ENCODE results near the gene COMTD1. TPM values are rescaled to one million over a fixed set of nuclear protein-coding genes. Genes with fewer than 3 reads are reported as not detected.

Gene COMTD1
- total and polyA plus RNA-seq, 2 of the 13 experiments (the other 11 are each of a cell fraction or from before 2014, with no cell fraction given): 11.8 to 18.4 TPM

DNA sequence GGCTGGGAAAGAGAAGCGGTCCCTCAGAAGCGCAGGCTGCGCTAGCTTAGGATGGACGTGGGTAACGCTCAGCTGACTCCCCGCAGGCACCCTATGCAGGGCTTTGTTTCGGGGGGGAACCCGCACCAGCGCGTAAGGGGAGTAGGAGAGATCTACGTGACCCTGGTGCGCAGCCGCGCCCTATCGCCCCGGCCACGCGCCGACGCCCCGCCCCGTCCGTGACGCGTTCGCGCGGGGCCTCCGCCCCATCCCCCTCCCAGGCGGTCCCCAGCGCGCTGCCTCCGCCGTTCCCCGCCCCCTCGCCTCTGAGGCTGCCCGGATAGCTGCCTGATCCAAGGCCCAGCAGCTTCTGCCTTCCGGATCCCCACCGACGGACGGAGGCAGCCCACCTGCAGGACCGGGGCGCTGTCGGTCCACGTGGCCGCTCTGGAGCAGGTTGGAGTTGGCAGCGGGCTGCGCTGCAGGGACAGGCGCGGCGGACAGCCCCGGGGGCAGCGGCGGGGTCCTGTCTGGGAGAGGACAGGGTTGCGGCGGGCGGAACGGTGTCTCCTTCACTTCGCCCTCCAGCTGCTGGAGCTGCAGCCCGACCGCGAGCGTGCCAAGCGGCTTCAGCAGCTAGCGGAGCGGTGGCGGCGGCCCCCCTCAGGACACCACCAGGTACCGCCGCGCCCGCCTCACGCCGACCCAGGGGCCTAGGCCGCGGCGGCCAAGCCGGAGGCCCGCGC is 25.3 kb downstream of the COMTD1 start, which contains the start of gene VDAC2 (continued):
- TF ChIP-seq, protein P1, sequence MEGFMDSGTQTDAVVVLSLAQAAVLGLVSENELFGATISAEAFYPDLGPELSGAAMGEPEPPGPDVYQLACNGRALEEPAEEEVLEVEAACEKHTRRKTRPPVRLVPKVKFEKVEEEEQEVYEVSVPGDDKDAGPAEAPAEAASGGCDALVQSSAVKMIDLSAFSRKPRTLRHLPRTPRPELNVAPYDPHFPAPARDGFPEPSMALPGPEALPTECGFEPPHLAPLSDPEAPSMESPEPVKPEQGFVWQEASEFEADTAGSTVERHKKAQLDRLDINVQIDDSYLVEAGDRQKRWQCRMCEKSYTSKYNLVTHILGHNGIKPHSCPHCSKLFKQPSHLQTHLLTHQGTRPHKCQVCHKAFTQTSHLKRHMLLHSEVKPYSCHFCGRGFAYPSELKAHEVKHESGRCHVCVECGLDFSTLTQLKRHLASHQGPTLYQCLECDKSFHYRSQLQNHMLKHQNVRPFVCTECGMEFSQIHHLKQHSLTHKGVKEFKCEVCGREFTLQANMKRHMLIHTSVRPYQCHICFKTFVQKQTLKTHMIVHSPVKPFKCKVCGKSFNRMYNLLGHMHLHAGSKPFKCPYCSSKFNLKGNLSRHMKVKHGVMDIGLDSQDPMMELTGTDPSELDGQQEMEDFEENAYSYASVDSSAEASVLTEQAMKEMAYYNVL (CRISPR knock-in tag; IDR thresholded peaks at IDR 0.05; ENCODE audit: borderline replicate concordance): no peak; the same call in 1 of the 2 replicates
- TF ChIP-seq SNAPC2 (CRISPR knock-in tag; IDR thresholded peaks at IDR 0.05) (peak; percentile 59; the same call in 1 of the 2 replicates), JARID2 (CRISPR knock-in tag; IDR thresholded peaks at IDR 0.05; ENCODE audit: insufficient replicate concordance) (peak; percentile 61), FOSL2 (CRISPR knock-in tag; IDR thresholded peaks at IDR 0.05) (peak; percentile 44), CEBPG (CRISPR knock-in tag; IDR thresholded peaks at IDR 0.05) (no peak), ZNF747 (CRISPR knock-in tag; IDR thresholded peaks at IDR 0.05; ENCODE audit: borderline replicate concordance) (peak; percentile 58; the same call in 1 of the 2 replicates), BCL6 (CRISPR knock-in tag; IDR thresholded peaks at IDR 0.05) (peak; percentile 51), NFRKB (IDR thresholded peaks at IDR 0.05) (no peak), TARDBP (CRISPR knock-in tag; IDR thresholded peaks at IDR 0.05) (peak; percentile 95), RCOR2 (CRISPR knock-in tag; IDR thresholded peaks at IDR 0.05) (no peak), ZNF460 (CRISPR knock-in tag; IDR thresholded peaks at IDR 0.05; ENCODE audit: borderline replicate concordance) (no peak), ZNF841 (CRISPR knock-in tag; IDR thresholded peaks at IDR 0.05; ENCODE audit: borderline replicate concordance) (no peak), IRF2 (CRISPR knock-in tag; IDR thresholded peaks at IDR 0.05) (peak; percentile 92), ETV6 (CRISPR knock-in tag; conservative IDR thresholded peaks at IDR 0.05) (peak; percentile 89), TOE1 (CRISPR knock-in tag; IDR thresholded peaks at IDR 0.05) (no peak), MIER3 (CRISPR knock-in tag; IDR thresholded peaks at IDR 0.05; ENCODE audit: borderline replicate concordance) (peak; percentile 58; the same call in 1 of the 2 replicates), GATA4 (IDR thresholded peaks at IDR 0.05; ENCODE audit: borderline replicate concordance, low read depth) (no peak), ZNF670 (CRISPR knock-in tag; IDR thresholded peaks at IDR 0.05; ENCODE audit: borderline replicate concordance) (0 out of 2 replicates have a peak, but pooled peaks have one; percentile 52)
- TF ChIP-seq, protein P2, sequence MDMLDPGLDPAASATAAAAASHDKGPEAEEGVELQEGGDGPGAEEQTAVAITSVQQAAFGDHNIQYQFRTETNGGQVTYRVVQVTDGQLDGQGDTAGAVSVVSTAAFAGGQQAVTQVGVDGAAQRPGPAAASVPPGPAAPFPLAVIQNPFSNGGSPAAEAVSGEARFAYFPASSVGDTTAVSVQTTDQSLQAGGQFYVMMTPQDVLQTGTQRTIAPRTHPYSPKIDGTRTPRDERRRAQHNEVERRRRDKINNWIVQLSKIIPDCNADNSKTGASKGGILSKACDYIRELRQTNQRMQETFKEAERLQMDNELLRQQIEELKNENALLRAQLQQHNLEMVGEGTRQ (IDR thresholded peaks at IDR 0.05; ENCODE audit: low read depth, low read length): no peak
- TF ChIP-seq, protein P2 (CRISPR knock-in tag; IDR thresholded peaks at IDR 0.05; ENCODE audit: borderline replicate concordance): no peak; the same call in 1 of the 2 replicates
- TF ChIP-seq, protein P3, sequence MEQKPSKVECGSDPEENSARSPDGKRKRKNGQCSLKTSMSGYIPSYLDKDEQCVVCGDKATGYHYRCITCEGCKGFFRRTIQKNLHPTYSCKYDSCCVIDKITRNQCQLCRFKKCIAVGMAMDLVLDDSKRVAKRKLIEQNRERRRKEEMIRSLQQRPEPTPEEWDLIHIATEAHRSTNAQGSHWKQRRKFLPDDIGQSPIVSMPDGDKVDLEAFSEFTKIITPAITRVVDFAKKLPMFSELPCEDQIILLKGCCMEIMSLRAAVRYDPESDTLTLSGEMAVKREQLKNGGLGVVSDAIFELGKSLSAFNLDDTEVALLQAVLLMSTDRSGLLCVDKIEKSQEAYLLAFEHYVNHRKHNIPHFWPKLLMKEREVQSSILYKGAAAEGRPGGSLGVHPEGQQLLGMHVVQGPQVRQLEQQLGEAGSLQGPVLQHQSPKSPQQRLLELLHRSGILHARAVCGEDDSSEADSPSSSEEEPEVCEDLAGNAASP (CRISPR knock-in tag; IDR thresholded peaks at IDR 0.05; ENCODE audit: borderline replicate concordance): peak; percentile 21; the same call in 1 of the 2 replicates
- TF ChIP-seq, protein P4, sequence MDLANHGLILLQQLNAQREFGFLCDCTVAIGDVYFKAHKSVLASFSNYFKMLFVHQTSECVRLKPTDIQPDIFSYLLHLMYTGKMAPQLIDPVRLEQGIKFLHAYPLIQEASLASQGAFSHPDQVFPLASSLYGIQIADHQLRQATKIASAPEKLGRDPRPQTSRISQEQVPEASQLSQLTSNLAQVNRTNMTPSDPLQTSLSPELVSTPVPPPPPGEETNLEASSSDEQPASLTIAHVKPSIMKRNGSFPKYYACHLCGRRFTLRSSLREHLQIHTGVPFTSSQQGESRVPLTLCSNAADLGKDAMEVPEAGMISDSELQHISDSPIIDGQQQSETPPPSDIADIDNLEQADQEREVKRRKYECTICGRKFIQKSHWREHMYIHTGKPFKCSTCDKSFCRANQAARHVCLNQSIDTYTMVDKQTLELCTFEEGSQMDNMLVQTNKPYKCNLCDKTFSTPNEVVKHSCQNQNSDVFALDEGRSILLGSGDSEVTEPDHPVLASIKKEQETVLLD (CRISPR knock-in tag; IDR thresholded peaks at IDR 0.05; ENCODE audit: low read depth): peak; percentile 83
